HEK293 (cell line): Measurements from ENCODE around the gene LRRC8E.
"Not testable (repeated sequence)": the region's sequence is repeated elsewhere in the genome, so short reads cannot be mapped to it uniquely, and the experiment has no call there.

Experiments
- CTCF ChIA-PET: fragments of 350-600 bp; formaldehyde crosslinking; extraction: SDS; loops from one replicate; lab custom pipeline; 2021; ENCODE audit warnings: antibody characterized with exemption; lab: Yijun Ruan, JAX
- POLR2A ChIA-PET: fragments of 300-600 bp; formaldehyde crosslinking; extraction: SDS; loops from one replicate; lab custom pipeline; 2020; ENCODE audit warnings: antibody characterized with exemption, inconsistent platforms; lab: Yijun Ruan, JAX
- H3K27ac ChIP-seq: fragments of 200-500 bp; sonication (Bioruptor generic); 2 replicates; pipeline ENCODE4 v1.5.1; 2014; ENCODE audit warnings: low read depth, low read length, control low read depth, inconsistent platforms; ENCODE audit errors: extremely low read depth
- H3K36me3 ChIP-seq, 2 experiments: fragments of 200-500 bp in 1 of 2; sonication (Bioruptor generic) in 1 of 2; 1 replicate in 1 of 2; 2 replicates in 1 of 2; pipeline ENCODE4 v1.5.1; 2014 to 2017; ENCODE audit warnings: inconsistent platforms in 2 of 2, low read length in 2 of 2; ENCODE audit not compliant: control insufficient read depth in 2 of 2, insufficient read depth in 1 of 2
- H3K4me1 ChIP-seq: fragments of 200-500 bp; sonication (Bioruptor generic); 2 replicates; pipeline ENCODE4 v1.5.1; 2014; ENCODE audit warnings: mild to moderate bottlenecking, low read length, inconsistent platforms; ENCODE audit not compliant: control insufficient read depth, insufficient read depth
- H3K4me3 ChIP-seq: 2 replicates; pipeline ENCODE4 v1.5.1; 2011; ENCODE audit warnings: low read depth, mild to moderate bottlenecking, control low read depth, low read length, moderate library complexity
- H3K9me3 ChIP-seq: fragments of 200-500 bp; sonication (Bioruptor generic); 2 replicates; pipeline ENCODE4 v1.5.1; 2014; ENCODE audit warnings: low read depth, low read length, inconsistent platforms; ENCODE audit not compliant: control insufficient read depth, insufficient read depth
- GLIS2 ChIP-seq: fragments of 450-650 bp; formaldehyde crosslinking; IDR thresholded peaks from 2 replicates; pipeline ENCODE4 v1.5.1; 2016; ENCODE audit warnings: missing biosample characterization, missing genetic modification characterization
- HOXD13 ChIP-seq: sonication (generic); formaldehyde crosslinking; IDR thresholded peaks from 2 replicates; pipeline ENCODE4 v1.8.0; 2022; ENCODE audit warnings: missing genetic modification reagents, borderline replicate concordance
- KLF9 ChIP-seq: fragments of 450-650 bp; formaldehyde crosslinking; IDR thresholded peaks from 2 replicates; pipeline ENCODE4 v1.5.1; 2016; ENCODE audit warnings: missing biosample characterization, missing genetic modification characterization, low read depth
- PRDM10 ChIP-seq: fragments of 450-650 bp; formaldehyde crosslinking; IDR thresholded peaks from 2 replicates; pipeline ENCODE4 v1.5.1; 2016; ENCODE audit warnings: missing biosample characterization, missing genetic modification characterization
- SP2 ChIP-seq: fragments of 450-650 bp; formaldehyde crosslinking; IDR thresholded peaks from 2 replicates; pipeline ENCODE4 v1.5.1; 2016; ENCODE audit warnings: missing biosample characterization, missing genetic modification characterization
- SP3 ChIP-seq: fragments of 450-650 bp; formaldehyde crosslinking; IDR thresholded peaks from 2 replicates; pipeline ENCODE4 v1.5.1; 2016; ENCODE audit warnings: missing biosample characterization, missing genetic modification characterization
- ZNF148 ChIP-seq: fragments of 450-650 bp; formaldehyde crosslinking; IDR thresholded peaks from 2 replicates; pipeline ENCODE4 v1.5.0; 2017; ENCODE audit warnings: missing biosample characterization, missing genetic modification characterization, borderline replicate concordance
- ZNF239 ChIP-seq: fragments of 450-650 bp; formaldehyde crosslinking; IDR thresholded peaks from 2 replicates; pipeline ENCODE4 v1.5.1; 2016; ENCODE audit warnings: missing biosample characterization, missing genetic modification characterization
- ZNF48 ChIP-seq: fragments of 450-650 bp; formaldehyde crosslinking; IDR thresholded peaks from 2 replicates; pipeline ENCODE4 v1.5.1; 2016; ENCODE audit warnings: missing biosample characterization, missing genetic modification characterization
- ZNF777 ChIP-seq: fragments of 450-650 bp; formaldehyde crosslinking; IDR thresholded peaks from 2 replicates; pipeline ENCODE4 v1.5.1; 2017; ENCODE audit warnings: missing biosample characterization, missing genetic modification characterization, borderline replicate concordance
- ZSCAN18 ChIP-seq: fragments of 450-650 bp; formaldehyde crosslinking; IDR thresholded peaks from 2 replicates; pipeline ENCODE4 v1.5.1; 2016; ENCODE audit warnings: missing biosample characterization, missing genetic modification characterization

LRRC8E gene

DNA sequence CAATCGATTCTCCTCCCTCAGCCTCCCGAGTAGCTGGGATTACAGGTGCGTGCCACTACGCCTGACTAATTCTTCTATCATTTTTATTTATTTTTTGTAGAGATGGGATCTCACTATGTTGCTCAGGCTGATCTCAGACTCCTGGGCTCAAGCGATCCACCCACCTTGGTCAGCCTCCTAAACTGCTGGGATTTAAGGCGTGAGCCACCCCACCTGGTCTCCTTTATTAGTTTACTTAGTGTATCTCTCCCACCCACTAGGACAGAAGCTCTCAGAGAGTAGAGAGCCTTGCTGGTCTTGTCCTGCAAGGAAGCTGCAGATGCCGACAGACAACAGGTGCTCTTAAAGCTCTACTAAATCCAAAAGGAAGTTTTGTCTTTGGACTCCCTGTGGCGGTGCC is 2.5 kb upstream of the LRRC8E start (continued):
- TF ChIP-seq ZSCAN18 (tag by site-specific recombination), result no peak
- no peak for TF ChIP-seq HOXD13
- no peak for TF ChIP-seq SP3 (tag by site-specific recombination)
- no peak for TF ChIP-seq ZNF148 (tag by site-specific recombination)
- TF ChIP-seq ZNF239, result no peak

DNA sequence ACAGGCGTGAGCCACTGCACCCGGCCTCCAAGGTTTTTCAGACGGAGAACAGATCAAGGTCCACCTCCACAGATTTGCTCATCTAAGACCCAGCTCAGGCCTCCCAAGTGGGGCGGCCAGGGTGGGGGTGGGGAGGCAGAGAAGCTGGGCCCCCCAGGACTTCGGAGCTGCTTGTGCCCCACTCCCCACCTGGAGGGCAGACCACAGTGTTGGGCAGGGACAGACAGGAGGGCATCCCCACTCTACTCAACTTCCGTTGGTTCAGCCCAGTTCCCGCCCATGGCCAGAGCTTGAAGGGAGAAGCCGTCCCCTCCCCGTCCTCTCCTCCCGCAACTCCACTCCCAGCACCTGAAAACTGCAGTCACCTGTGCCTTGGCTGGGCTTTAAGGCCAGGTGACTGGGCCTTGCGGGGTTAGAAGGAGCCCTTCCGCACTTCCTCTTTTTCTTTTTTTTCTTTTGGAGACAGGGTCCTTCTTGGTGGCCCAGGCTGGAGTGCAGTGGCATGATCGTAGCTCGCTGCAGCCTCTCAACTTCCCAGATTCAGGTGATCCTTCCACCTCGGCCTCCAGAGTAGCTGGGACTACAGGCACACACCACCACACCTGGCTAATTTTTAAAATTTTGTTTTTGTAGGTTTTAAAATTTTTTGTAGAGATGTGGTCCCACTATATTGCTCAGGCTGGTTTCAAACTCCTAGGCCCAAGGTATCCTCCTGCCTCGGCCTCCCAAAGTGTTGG is 734 bp upstream of the LRRC8E start:
- no peak overlapping the region for H3K27ac ChIP-seq
- TF ChIP-seq SP2 (tag by site-specific recombination), result peak; percentile 8; the same call in 1 of the 2 replicates
- TF ChIP-seq PRDM10, result peak; percentile 8
- no peak for TF ChIP-seq ZNF48 (tag by site-specific recombination)
- no peak for TF ChIP-seq ZSCAN18 (tag by site-specific recombination)
- ChIA-PET CTCF (interaction anchor here (1.1 to 1.4 kb wide), 5 partner anchors 13 to 115 kb away, joined by 3 to 6 read pairs (median 4); no protein-coding TSS in a partner anchor), POLR2A (interaction anchor here (0.5 to 4.1 kb wide), 13 partner anchors 9 to 1919 kb away, joined by 3 to 30 read pairs (median 4); partner anchors contain the start of genes MAP2K7, PET100 and SNAPC2)
- H3K4me3 ChIP-seq, result peak overlapping the region; percentile 76; the same call in 1 of the 2 replicates
- no peaks in the 10 kb centered on the region for H3K9me3 ChIP-seq
- H3K36me3 ChIP-seq, result no peaks in the 10 kb centered on the region; a peak in 1 of 3 replicates
- peaks cover 9% of the 10 kb centered on the region; the same call in 1 of the 2 replicates for H3K4me1 ChIP-seq

GRCh38 chr19:7888826-7889217 is 512 bp downstream of the LRRC8E start:
- H3K9me3 ChIP-seq, result no peaks in the 10 kb centered on the region
- peak overlapping the region; percentile 54; the same call in 1 of the 2 replicates for H3K27ac ChIP-seq
- H3K4me1 ChIP-seq, result peaks cover 9% of the 10 kb centered on the region; the same call in 1 of the 2 replicates
- TF ChIP-seq KLF9 (tag by site-specific recombination) (no peak), ZNF777 (tag by site-specific recombination) (no peak), GLIS2 (tag by site-specific recombination) (0 out of 2 replicates have a peak, but pooled peaks have one; percentile 39), PRDM10 (peak; percentile 74)
- ChIA-PET POLR2A (interaction anchor here (1.2 to 4.1 kb wide), 8 partner anchors 9 to 31 kb away, joined by 3 to 30 read pairs (median 11); partner anchors contain the start of genes MAP2K7 and SNAPC2), CTCF (interaction anchor here (0.6 to 1.4 kb wide), 6 partner anchors 10 to 497 kb away, joined by 3 to 6 read pairs (median 4); no protein-coding TSS in a partner anchor)
- H3K4me3 ChIP-seq, result peak overlapping the region; percentile 76
- no peaks in the 10 kb centered on the region; a peak in 1 of 3 replicates for H3K36me3 ChIP-seq

DNA sequence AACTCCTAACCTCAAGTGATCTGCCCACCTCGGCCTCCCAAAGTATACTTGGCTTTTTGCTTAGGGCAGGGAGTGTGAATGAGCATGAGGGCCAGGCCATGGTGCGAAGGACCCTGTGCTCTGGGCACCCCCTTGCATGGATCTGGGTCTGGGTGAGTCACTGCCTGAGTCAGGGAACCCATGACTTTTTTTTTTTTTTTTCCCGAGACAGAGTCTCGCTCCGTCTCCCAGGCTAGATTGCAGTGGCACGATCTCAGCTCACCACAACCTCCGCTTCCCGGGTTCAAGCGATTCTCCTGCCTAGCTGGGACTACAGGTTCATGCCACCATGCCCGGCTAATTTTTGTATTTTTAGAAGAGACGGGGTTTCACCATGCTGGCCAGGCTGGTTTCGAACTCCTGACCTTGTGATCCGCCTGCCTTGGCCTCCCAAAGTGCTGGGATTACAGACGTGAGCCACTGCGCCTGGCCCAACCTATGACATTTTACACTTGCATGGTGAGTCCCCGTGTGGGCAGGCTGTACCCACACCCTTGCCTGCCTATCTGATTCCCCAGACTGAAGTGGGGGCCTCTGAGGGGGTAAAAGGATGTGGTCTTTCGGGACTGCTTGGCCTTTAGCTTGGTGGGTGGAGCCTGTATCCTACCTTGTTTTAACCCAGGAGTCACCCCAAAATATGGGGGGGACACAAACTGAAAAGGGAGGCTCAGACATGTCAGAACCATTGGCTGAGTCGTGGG is 5.2 kb downstream of the LRRC8E start:
- H3K36me3 ChIP-seq, H3K9me3 ChIP-seq, H3K27ac ChIP-seq, H3K4me1 ChIP-seq, H3K4me3 ChIP-seq: not testable (repeated sequence)
- CTCF ChIA-PET, result interaction anchor here (0.8 kb wide), 2 partner anchors 11 to 27 kb away, joined by 3 read pairs; no protein-coding TSS in a partner anchor
- POLR2A ChIA-PET, result interaction anchor here (1.2 kb wide), 1 partner anchor 8 kb away, joined by 3 read pairs; no protein-coding TSS in a partner anchor
